ENCODE results near the gene RBM18.

GRCh38 chr9:122226142-122226757 is 38.4 kb downstream of the RBM18 start:
- no peak for TF ChIP-seq CTCF (IDR thresholded peaks at IDR 0.05)
- no peak for TF ChIP-seq POLR2A (IDR thresholded peaks at IDR 0.05)
